PC-9 (cell line): Measurements from ENCODE around the gene SETD3. TPM values are rescaled to one million over a fixed set of nuclear protein-coding genes. Genes with fewer than 3 reads are reported as not detected.

Source experiments
- BruUV-seq: library from RNA; stranded (reverse); fragments of 400-500 nt; replicated peaks from 2 replicates; lab custom pipeline; 2021; lab: Mats Ljungman, UMichigan
- CTCF ChIA-PET: fragments of 300-600 bp; sonication (Branson Sonifier 250); formaldehyde crosslinking; loops from one replicate; lab custom pipeline; 2022; ENCODE audit warnings: antibody characterized with exemption; lab: Charles Lee
- POLR2A ChIA-PET: fragments of 300-600 bp; sonication (Branson Sonifier 250); formaldehyde crosslinking; loops from one replicate; lab custom pipeline; 2022; ENCODE audit warnings: antibody characterized with exemption; ENCODE audit not compliant: unreplicated experiment; lab: Charles Lee
- DNase-seq, 2 experiments: peaks; one replicate each; pipeline versions ENCODE4 v3.0.0 to v3.0.0-alpha.2; 2015 to 2022; ENCODE audit warnings: mixed read lengths in 1 of 2
- H2AFZ ChIP-seq: fragments of 200-600 bp; sonication (generic); 2 replicates; pipeline ENCODE4 v1.8.1; 2017; ENCODE audit warnings: antibody characterized with exemption
- H3F3A ChIP-seq: fragments of 200-600 bp; sonication (generic); 2 replicates; pipeline ENCODE4 v1.8.1; 2017; ENCODE audit warnings: antibody characterized with exemption, mild to moderate bottlenecking, low read depth; ENCODE audit not compliant: insufficient read depth
- H3K27ac ChIP-seq: fragments of 200-600 bp; sonication (generic); 2 replicates; pipeline ENCODE4 v1.6.1; 2016; ENCODE audit warnings: mixed run types
- H3K27me3 ChIP-seq: fragments of 200-600 bp; sonication (generic); 2 replicates; pipeline ENCODE4 v1.6.1; 2016; ENCODE audit warnings: low read depth, mixed run types; ENCODE audit not compliant: insufficient read depth
- H3K36me3 ChIP-seq: fragments of 200-600 bp; sonication (generic); 2 replicates; pipeline ENCODE4 v1.6.1; 2016; ENCODE audit warnings: low read depth, mixed run types
- H3K4me1 ChIP-seq: fragments of 200-600 bp; sonication (generic); replicated peaks from 2 replicates; pipeline ENCODE4 v1.6.1; 2016; ENCODE audit warnings: mixed run types; ENCODE audit not compliant: insufficient read depth
- H3K4me2 ChIP-seq: fragments of 200-600 bp; sonication (generic); 2 replicates; pipeline ENCODE4 v1.6.1; 2017; ENCODE audit warnings: mixed run types
- H3K4me3 ChIP-seq: fragments of 200-600 bp; sonication (generic); 2 replicates; pipeline ENCODE4 v1.6.1; 2016; ENCODE audit warnings: mixed run types
- H3K79me2 ChIP-seq: fragments of 200-600 bp; sonication (generic); 2 replicates; pipeline ENCODE4 v1.6.1; 2017; ENCODE audit warnings: low read depth, mixed run types
- H3K9me2 ChIP-seq: fragments of 200-600 bp; sonication (generic); 2 replicates; pipeline ENCODE4 v1.8.1; 2017; ENCODE audit warnings: mild to moderate bottlenecking; ENCODE audit not compliant: insufficient read depth
- H3K9me3 ChIP-seq: fragments of 200-600 bp; sonication (generic); 2 replicates; pipeline ENCODE4 v1.8.1; 2016; ENCODE audit warnings: low read depth; ENCODE audit not compliant: insufficient read depth
- H4K20me1 ChIP-seq: fragments of 200-600 bp; sonication (generic); 2 replicates; pipeline ENCODE4 v1.8.1; 2017; ENCODE audit not compliant: insufficient read depth
- CTCF ChIP-seq: fragments of 200-600 bp; sonication (generic); conservative IDR thresholded peaks from 2 replicates; pipeline ENCODE4 v1.6.1; 2017; ENCODE audit warnings: mixed run types, antibody characterized with exemption, mild to moderate bottlenecking, moderate library complexity
- EZH2 ChIP-seq: fragments of 200-600 bp; sonication (generic); IDR thresholded peaks from 2 replicates; pipeline ENCODE4 v1.8.0; 2017; ENCODE audit warnings: antibody characterized with exemption, low read depth
- intact Hi-C: fragments of 100-400 bp; cut with micrococcal nuclease; formaldehyde crosslinking; loops from one replicate; pipeline ENCODE4 v1.10.0; 2022; ENCODE audit not compliant: unreplicated experiment
- total RNA-seq: library from RNA; stranded (reverse); gene quantifications from 2 replicates; pipeline ENCODE4 v1.2.3, GENCODE V29; 2021

Gene SETD3
- total RNA-seq, 1 experiment from 2014 or later: 13.4 TPM

DNA sequence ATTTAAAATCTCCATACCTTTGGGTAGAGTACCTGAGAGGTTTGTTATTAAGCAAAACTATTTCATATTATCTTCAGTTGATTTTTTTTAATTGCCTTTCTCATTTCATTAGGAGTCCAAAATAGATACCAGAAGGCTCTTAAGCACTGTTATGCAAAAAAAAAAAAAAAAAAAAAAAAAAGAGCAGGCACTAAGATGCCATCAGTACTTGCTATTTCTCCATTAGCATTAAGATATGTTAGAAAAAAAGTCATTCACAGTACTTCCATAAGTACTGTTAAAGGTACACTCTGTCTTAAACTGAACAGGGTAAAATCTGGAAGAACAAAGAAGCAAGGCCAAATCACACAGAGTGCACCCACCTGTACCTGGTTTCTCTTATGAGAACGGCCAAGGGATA lies 57.2 kb downstream of the SETD3 start:
- CTCF ChIA-PET: no interaction called here

DNA sequence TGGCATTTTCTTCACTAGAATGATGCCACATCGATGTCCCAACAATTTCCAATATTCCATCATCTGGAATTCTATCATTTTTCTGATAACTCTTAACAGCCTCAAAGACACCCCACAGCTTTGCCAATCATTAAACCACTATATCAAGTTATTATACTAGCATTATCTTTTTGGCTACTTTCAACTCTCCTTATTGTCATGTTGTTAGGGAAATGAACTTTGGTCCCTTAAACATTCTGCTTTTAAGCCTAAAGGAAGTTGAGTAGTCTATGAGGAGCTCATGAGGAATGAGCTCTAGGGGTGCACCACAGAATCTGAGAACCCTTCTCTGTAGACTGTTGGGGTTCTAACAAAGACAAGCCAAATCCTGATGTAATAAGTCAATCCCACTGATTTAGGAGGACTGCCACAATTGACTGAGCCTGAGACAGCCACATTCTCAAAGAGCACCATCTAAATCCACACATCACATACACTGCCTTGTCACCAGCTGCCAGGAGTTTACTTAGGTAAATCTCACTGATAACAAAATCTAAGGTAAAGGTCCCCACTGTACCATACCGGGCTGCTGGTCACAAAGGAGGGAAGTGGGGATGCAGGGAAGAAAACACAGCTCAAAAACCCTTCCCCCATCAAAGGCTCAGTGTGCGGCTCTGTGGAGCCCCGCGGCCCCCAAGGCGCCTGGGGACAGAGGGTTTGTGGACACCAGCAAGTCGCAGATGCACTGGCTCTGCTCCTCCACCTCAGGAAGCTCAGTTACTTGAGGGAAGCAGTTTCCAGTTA lies 58.2 kb downstream of the SETD3 start:
- no peaks in the 10 kb centered on the region for H3K79me2 ChIP-seq
- H3K4me3 ChIP-seq: no peak overlapping the region
- no peak overlapping the region for H3K27ac ChIP-seq
- intact Hi-C loops: no loop called here
- no peaks in the 10 kb centered on the region for H3K4me1 ChIP-seq
- no peaks in the 10 kb centered on the region for H3F3A ChIP-seq
- no peaks in the 10 kb centered on the region for H3K27me3 ChIP-seq
- no peak for DNase-seq
- no peak overlapping the region for H2AFZ ChIP-seq
- H3K4me2 ChIP-seq: no peak overlapping the region
- CTCF ChIA-PET: no interaction called here
- no TSS peak for BruUV-seq
- TF ChIP-seq CTCF (no peak), EZH2 (no peak)
- no peaks in the 10 kb centered on the region for H3K9me3 ChIP-seq
- POLR2A ChIA-PET: interaction anchor here (0.7 kb wide), 1 partner anchor 223 kb away, joined by 3 read pairs; no protein-coding TSS in a partner anchor
- no peaks in the 10 kb centered on the region for H3K36me3 ChIP-seq
- no peaks in the 10 kb centered on the region for H4K20me1 ChIP-seq
- H3K9me2 ChIP-seq: no peaks in the 10 kb centered on the region

More for the DNA sequence above, 57.2 kb downstream of the SETD3 start:
- Histone ChIP-seq H3K9me3 (no peaks in the 10 kb centered on the region), H3F3A (no peaks in the 10 kb centered on the region), H3K4me2 (no peak overlapping the region), H2AFZ (no peak overlapping the region), H3K9me2 (no peaks in the 10 kb centered on the region), H3K27ac (no peak overlapping the region), H3K79me2 (no peaks in the 10 kb centered on the region), H3K4me3 (no peak overlapping the region), H3K36me3 (no peaks in the 10 kb centered on the region), H3K4me1 (no peaks in the 10 kb centered on the region), H3K27me3 (no peaks in the 10 kb centered on the region), H4K20me1 (no peaks in the 10 kb centered on the region)
- intact Hi-C loops: no loop called here
- BruUV-seq: no TSS peak
- POLR2A ChIA-PET: interaction anchor here (0.7 kb wide), 1 partner anchor 222 kb away, joined by 3 read pairs; no protein-coding TSS in a partner anchor
- no peak for DNase-seq
- no peak for TF ChIP-seq EZH2
- no peak for TF ChIP-seq CTCF

GRCh38 chr14:99420711-99421110 lies 59.9 kb downstream of the SETD3 start:
- BruUV-seq: no TSS peak
- no peaks in the 10 kb centered on the region for H3K36me3 ChIP-seq
- no peak overlapping the region for H3K27ac ChIP-seq
- no peak overlapping the region for H3K4me3 ChIP-seq
- no peaks in the 10 kb centered on the region for H3K9me2 ChIP-seq
- POLR2A ChIA-PET: no interaction called here
- no peaks in the 10 kb centered on the region for H3F3A ChIP-seq
- no peaks in the 10 kb centered on the region for H3K27me3 ChIP-seq
- no peaks in the 10 kb centered on the region for H4K20me1 ChIP-seq
- no peak for DNase-seq
- CTCF ChIA-PET: no interaction called here
- no peaks in the 10 kb centered on the region for H3K9me3 ChIP-seq
- H3K79me2 ChIP-seq: no peaks in the 10 kb centered on the region
- no peak overlapping the region for H3K4me2 ChIP-seq
- no peaks in the 10 kb centered on the region for H3K4me1 ChIP-seq
- TF ChIP-seq CTCF (no peak), EZH2 (no peak)
- no peak overlapping the region for H2AFZ ChIP-seq
- intact Hi-C loops: no loop called here
